Measurements from ENCODE around the gene ZNF556.

Gene ZNF556

GRCh38 chr19:2905918-2906519, 38.9 kb downstream of the ZNF556 start:
- no peak overlapping the region for H3K4me3 ChIP-seq (ENCODE audit: low read depth, low read length)
- TF ChIP-seq CTCF (conservative IDR thresholded peaks at IDR 0.05; ENCODE audit: low read depth, low read length), result no peak
- DNase-seq (ENCODE audit: low read depth), result no peak

- no peak for TF ChIP-seq CTCF (conservative IDR thresholded peaks at IDR 0.05; ENCODE audit: low read depth, low read length)
- DNase-seq (ENCODE audit: low read depth), result no peak
- no peak overlapping the region for H3K4me3 ChIP-seq (ENCODE audit: low read depth, low read length)
Measured at GRCh38 chr19:2906631-2907195, 39.6 kb downstream of the ZNF556 start.

- no peak for TF ChIP-seq CTCF (conservative IDR thresholded peaks at IDR 0.05; ENCODE audit: low read depth, low read length)
- H3K4me3 ChIP-seq (ENCODE audit: low read depth, low read length), result no peak overlapping the region
- no peak for DNase-seq (ENCODE audit: low read depth)
Measured at GRCh38 chr19:2912306-2912705, 45.2 kb downstream of the ZNF556 start.

GRCh38 chr19:2917275-2918184, 50.4 kb downstream of the ZNF556 start:
- DNase-seq (ENCODE audit: low read depth), result no peak
- TF ChIP-seq CTCF (conservative IDR thresholded peaks at IDR 0.05; ENCODE audit: low read depth, low read length), result no peak
- no peak overlapping the region for H3K4me3 ChIP-seq (ENCODE audit: low read depth, low read length)

GRCh38 chr19:2922987-2923386, 55.9 kb downstream of the ZNF556 start:
- TF ChIP-seq CTCF (conservative IDR thresholded peaks at IDR 0.05; ENCODE audit: low read depth, low read length), result no peak
- H3K4me3 ChIP-seq (ENCODE audit: low read depth, low read length), result no peak overlapping the region
- peak; percentile 35 for DNase-seq (ENCODE audit: low read depth)

GRCh38 chr19:2923510-2923909, 56.4 kb downstream of the ZNF556 start:
- H3K4me3 ChIP-seq (ENCODE audit: low read depth, low read length), result no peak overlapping the region
- DNase-seq (ENCODE audit: low read depth), result peak; percentile 33
- TF ChIP-seq CTCF (conservative IDR thresholded peaks at IDR 0.05; ENCODE audit: low read depth, low read length), result no peak

Measured in choroid plexus epithelial cell (primary cell).